ENCODE results near the gene PTPRG. TPM values are rescaled to one million over a fixed set of nuclear protein-coding genes. Genes with fewer than 3 reads are reported as not detected.

Gene PTPRG
- total and polyA plus RNA-seq, 2 of the 13 experiments (the other 11 are each of a cell fraction or from before 2014, with no cell fraction given), result 8.0 to 25.3 TPM

DNA sequence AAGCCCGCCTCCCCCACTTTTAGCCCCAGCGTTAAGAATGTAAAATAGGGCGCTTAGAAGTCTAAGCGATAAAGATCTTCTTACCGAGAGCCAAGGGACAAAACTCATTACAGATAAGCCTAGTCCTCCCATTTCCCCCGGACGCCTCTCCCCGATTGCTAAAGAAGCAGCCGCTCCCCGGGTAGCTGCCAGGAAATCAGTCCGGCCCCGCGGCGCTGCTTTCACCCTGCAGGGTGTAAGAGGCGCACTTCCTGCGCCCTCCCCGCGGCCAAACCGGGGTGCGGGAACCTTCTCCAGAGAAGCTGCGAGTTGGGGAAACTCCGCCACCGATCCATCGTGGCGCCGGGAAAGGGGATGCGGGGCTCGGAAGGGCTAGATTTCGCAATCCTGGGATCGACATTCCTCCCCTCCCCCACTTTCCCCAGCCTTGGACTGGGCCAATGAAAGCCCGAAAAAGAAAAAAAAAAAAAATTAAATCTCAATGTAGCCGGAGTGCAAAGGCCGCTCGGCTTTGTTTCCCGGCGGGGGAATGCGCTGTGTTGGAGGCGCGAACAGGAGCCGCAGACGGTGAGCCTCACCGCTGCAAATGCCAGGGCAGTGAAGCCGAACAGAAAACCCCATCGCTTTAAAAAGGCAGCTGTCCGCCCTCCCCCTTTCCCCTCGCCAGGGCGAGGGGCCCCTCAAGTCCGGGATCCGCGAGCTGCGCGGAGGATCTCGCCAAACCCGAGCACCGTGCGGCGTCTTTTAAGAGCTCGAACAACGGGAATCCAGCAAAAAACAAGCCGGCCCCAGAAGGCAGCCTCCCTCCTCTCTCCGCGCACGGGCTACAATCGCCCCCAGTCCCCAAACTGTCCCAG, 626 bp upstream of the PTPRG start (continued):
- TF ChIP-seq, protein P1, sequence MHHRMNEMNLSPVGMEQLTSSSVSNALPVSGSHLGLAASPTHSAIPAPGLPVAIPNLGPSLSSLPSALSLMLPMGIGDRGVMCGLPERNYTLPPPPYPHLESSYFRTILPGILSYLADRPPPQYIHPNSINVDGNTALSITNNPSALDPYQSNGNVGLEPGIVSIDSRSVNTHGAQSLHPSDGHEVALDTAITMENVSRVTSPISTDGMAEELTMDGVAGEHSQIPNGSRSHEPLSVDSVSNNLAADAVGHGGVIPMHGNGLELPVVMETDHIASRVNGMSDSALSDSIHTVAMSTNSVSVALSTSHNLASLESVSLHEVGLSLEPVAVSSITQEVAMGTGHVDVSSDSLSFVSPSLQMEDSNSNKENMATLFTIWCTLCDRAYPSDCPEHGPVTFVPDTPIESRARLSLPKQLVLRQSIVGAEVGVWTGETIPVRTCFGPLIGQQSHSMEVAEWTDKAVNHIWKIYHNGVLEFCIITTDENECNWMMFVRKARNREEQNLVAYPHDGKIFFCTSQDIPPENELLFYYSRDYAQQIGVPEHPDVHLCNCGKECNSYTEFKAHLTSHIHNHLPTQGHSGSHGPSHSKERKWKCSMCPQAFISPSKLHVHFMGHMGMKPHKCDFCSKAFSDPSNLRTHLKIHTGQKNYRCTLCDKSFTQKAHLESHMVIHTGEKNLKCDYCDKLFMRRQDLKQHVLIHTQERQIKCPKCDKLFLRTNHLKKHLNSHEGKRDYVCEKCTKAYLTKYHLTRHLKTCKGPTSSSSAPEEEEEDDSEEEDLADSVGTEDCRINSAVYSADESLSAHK (CRISPR knock-in tag; IDR thresholded peaks at IDR 0.05; ENCODE audit: borderline replicate concordance), result no peak
- TF ChIP-seq, protein P2, sequence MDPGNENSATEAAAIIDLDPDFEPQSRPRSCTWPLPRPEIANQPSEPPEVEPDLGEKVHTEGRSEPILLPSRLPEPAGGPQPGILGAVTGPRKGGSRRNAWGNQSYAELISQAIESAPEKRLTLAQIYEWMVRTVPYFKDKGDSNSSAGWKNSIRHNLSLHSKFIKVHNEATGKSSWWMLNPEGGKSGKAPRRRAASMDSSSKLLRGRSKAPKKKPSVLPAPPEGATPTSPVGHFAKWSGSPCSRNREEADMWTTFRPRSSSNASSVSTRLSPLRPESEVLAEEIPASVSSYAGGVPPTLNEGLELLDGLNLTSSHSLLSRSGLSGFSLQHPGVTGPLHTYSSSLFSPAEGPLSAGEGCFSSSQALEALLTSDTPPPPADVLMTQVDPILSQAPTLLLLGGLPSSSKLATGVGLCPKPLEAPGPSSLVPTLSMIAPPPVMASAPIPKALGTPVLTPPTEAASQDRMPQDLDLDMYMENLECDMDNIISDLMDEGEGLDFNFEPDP (CRISPR knock-in tag; conservative IDR thresholded peaks at IDR 0.05), result no peak
- TF ChIP-seq BHLHE40 (IDR thresholded peaks at IDR 0.05; ENCODE audit: low read length) (no peak), TCF7 (IDR thresholded peaks at IDR 0.05; ENCODE audit: low read depth) (0 out of 2 replicates have a peak, but pooled peaks have one; percentile 19), ZNF292 (CRISPR knock-in tag; IDR thresholded peaks at IDR 0.05; ENCODE audit: borderline replicate concordance, low read depth) (no peak), MTA3 (CRISPR knock-in tag; IDR thresholded peaks at IDR 0.05) (no peak), KAT2B (IDR thresholded peaks at IDR 0.05; ENCODE audit: borderline replicate concordance, low read depth, low read length) (no peak), GATAD2A (CRISPR knock-in tag; IDR thresholded peaks at IDR 0.05) (peak; percentile 44), ZFP90 (CRISPR knock-in tag; IDR thresholded peaks at IDR 0.05; ENCODE audit: borderline replicate concordance) (peak; percentile 70; the same call in 1 of the 2 replicates), NBN (conservative IDR thresholded peaks at IDR 0.05) (no peak), TARDBP (CRISPR knock-in tag; IDR thresholded peaks at IDR 0.05) (0 out of 2 replicates have a peak, but pooled peaks have one; percentile 35), ZNF136 (CRISPR knock-in tag; IDR thresholded peaks at IDR 0.05; ENCODE audit: low read depth) (no peak), ZNF749 (CRISPR knock-in tag; IDR thresholded peaks at IDR 0.05; ENCODE audit: borderline replicate concordance) (0 out of 2 replicates have a peak, but pooled peaks have one; percentile 17), ZNF557 (CRISPR knock-in tag; IDR thresholded peaks at IDR 0.05) (0 out of 2 replicates have a peak, but pooled peaks have one; percentile 50)
- TF ChIP-seq, protein P3, sequence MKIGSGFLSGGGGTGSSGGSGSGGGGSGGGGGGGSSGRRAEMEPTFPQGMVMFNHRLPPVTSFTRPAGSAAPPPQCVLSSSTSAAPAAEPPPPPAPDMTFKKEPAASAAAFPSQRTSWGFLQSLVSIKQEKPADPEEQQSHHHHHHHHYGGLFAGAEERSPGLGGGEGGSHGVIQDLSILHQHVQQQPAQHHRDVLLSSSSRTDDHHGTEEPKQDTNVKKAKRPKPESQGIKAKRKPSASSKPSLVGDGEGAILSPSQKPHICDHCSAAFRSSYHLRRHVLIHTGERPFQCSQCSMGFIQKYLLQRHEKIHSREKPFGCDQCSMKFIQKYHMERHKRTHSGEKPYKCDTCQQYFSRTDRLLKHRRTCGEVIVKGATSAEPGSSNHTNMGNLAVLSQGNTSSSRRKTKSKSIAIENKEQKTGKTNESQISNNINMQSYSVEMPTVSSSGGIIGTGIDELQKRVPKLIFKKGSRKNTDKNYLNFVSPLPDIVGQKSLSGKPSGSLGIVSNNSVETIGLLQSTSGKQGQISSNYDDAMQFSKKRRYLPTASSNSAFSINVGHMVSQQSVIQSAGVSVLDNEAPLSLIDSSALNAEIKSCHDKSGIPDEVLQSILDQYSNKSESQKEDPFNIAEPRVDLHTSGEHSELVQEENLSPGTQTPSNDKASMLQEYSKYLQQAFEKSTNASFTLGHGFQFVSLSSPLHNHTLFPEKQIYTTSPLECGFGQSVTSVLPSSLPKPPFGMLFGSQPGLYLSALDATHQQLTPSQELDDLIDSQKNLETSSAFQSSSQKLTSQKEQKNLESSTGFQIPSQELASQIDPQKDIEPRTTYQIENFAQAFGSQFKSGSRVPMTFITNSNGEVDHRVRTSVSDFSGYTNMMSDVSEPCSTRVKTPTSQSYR (CRISPR knock-in tag; IDR thresholded peaks at IDR 0.05; ENCODE audit: borderline replicate concordance), result peak; percentile 99
- TF ChIP-seq, protein P4, sequence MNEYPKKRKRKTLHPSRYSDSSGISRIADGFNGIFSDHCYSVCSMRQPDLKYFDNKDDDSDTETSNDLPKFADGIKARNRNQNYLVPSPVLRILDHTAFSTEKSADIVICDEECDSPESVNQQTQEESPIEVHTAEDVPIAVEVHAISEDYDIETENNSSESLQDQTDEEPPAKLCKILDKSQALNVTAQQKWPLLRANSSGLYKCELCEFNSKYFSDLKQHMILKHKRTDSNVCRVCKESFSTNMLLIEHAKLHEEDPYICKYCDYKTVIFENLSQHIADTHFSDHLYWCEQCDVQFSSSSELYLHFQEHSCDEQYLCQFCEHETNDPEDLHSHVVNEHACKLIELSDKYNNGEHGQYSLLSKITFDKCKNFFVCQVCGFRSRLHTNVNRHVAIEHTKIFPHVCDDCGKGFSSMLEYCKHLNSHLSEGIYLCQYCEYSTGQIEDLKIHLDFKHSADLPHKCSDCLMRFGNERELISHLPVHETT (CRISPR knock-in tag; conservative IDR thresholded peaks at IDR 0.05), result peak; percentile 64; the same call in 1 of the 2 replicates
- TF ChIP-seq, protein P5, sequence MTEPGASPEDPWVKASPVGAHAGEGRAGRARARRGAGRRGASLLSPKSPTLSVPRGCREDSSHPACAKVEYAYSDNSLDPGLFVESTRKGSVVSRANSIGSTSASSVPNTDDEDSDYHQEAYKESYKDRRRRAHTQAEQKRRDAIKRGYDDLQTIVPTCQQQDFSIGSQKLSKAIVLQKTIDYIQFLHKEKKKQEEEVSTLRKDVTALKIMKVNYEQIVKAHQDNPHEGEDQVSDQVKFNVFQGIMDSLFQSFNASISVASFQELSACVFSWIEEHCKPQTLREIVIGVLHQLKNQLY (CRISPR knock-in tag; IDR thresholded peaks at IDR 0.05), result no peak
- TF ChIP-seq, protein P6, sequence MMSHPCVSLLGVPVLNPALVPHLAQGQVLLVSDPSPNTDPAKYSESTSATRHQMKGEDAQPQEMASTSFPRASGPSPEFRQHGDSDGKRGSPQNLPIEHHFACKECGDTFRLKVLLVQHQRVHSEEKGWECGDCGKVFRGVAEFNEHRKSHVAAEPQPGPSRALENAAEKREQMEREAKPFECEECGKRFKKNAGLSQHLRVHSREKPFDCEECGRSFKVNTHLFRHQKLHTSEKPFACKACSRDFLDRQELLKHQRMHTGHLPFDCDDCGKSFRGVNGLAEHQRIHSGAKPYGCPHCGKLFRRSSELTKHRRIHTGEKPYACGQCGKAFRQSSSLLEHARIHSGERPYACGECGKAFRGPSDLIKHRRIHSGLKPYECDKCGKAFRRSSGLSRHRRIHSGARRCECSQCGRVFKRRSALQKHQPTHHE (CRISPR knock-in tag; IDR thresholded peaks at IDR 0.05; ENCODE audit: borderline replicate concordance), result 0 out of 2 replicates have a peak, but pooled peaks have one; percentile 43

Measured in HepG2 (cell line).